Sigmoid colon (tissue), 7 donors: ENCODE measurements around the gene ACOT4. TPM values are rescaled to one million over a fixed set of nuclear protein-coding genes. Genes with fewer than 3 reads are reported as not detected.

Experiments
- DNase-seq: peaks from one replicate; pipeline ENCODE4 v3.0.0-alpha.2; 2019
- H3K27ac ChIP-seq, 4 donors: fragments of 200-600 bp; sonication (generic); one replicate each; pipeline ENCODE4 v1.5.1; 2016 to 2019; ENCODE audit warnings: mild to moderate bottlenecking in 1 of 4
- H3K27me3 ChIP-seq, 3 donors: fragments of 200-600 bp; sonication (generic); one replicate each; pipeline ENCODE4 v1.5.1; 2019; ENCODE audit warnings: mild to moderate bottlenecking in 1 of 3
- H3K36me3 ChIP-seq, 4 donors: fragments of 200-600 bp; sonication (generic); one replicate each; pipeline ENCODE4 v1.5.1; 2016 to 2019
- H3K4me1 ChIP-seq, 4 donors: fragments of 200-600 bp; sonication (generic); one replicate each; pipeline ENCODE4 v1.5.1; 2017 to 2019
- H3K4me3 ChIP-seq, 4 donors: fragments of 200-600 bp; sonication (generic); one replicate each; pipeline ENCODE4 v1.5.1; 2017 to 2019; ENCODE audit warnings: mild to moderate bottlenecking in 2 of 4, moderate library complexity in 1 of 4
- H3K9me3 ChIP-seq, 4 donors: fragments of 200-600 bp in 3 of 4; sonication (generic) in 3 of 4; one replicate each; pipeline versions ENCODE4 v1.5.1 to v1.6.1; 2013 to 2019
- CTCF ChIP-seq, 4 experiments: fragments of 450-650 bp in 3 of 4; fragments of 200-600 bp in 1 of 4; IDR thresholded peaks; one replicate each; pipeline ENCODE4 v1.5.1; 2016 to 2019; ENCODE audit warnings: antibody characterized with exemption in 4 of 4, mild to moderate bottlenecking in 3 of 4, moderate library complexity in 2 of 4
- EP300 ChIP-seq, 4 donors: sonication (generic); formaldehyde crosslinking; IDR thresholded peaks; one replicate each; pipeline ENCODE4 v1.6.1; 2017; ENCODE audit warnings: antibody characterized with exemption in 4 of 4
- POLR2A ChIP-seq, 2 donors: fragments of 450-650 bp; IDR thresholded peaks; one replicate each; pipeline ENCODE4 v1.6.1; 2016; ENCODE audit warnings: antibody characterized with exemption in 2 of 2, mild to moderate bottlenecking in 2 of 2, moderate library complexity in 2 of 2
- POLR2AphosphoS5 ChIP-seq, 4 donors: sonication (generic); formaldehyde crosslinking; IDR thresholded peaks; one replicate each; pipeline ENCODE4 v1.6.1; 2017; ENCODE audit warnings: antibody characterized with exemption in 4 of 4
- WGBS, 2 donors: extraction: QIAGEN DNeasy Blood & Tissue Kit; methylation state at CpG; one replicate each; pipeline ENCODE4 v1.1.7; 2013; 5-methylcytosine and 5-hydroxymethylcytosine counted together
- intact Hi-C: fragments of 100-400 bp; cut with DNase I; formaldehyde crosslinking; loops from one replicate; pipeline ENCODE4 v1.15.1; 2023
- polyA plus RNA-seq, 3 donors: library from polyadenylated mRNA; stranded (reverse); fragments of 200-250 nt; gene quantifications; one replicate each; pipeline ENCODE4 v1.2.3, GENCODE V29; 2013
- total RNA-seq, 4 donors: library from RNA; depleted of rRNA; stranded (reverse); fragments of >200 nt; gene quantifications; one replicate each; pipeline ENCODE4 v1.1.0, GENCODE V29; 2016
- donor health status: healthy with polysubstance abuse.
- donor health status: Bipolar disorder and iron deficiency.
- donor health status: healthy.

Gene ACOT4
- total and polyA plus RNA-seq, 7 donors, result 0.33 to 3.7 (median 2.2) TPM

GRCh38 chr14:73613046-73613383, 21.3 kb downstream of the ACOT4 start:
- H3K9me3 ChIP-seq, result no peaks in the 10 kb centered on the region
- no peaks in the 10 kb centered on the region for H3K27me3 ChIP-seq
- TF ChIP-seq CTCF (IDR thresholded peaks at IDR 0.05) (no peak), POLR2A (IDR thresholded peaks at IDR 0.05) (no peak), POLR2AphosphoS5 (IDR thresholded peaks at IDR 0.05) (no peak), EP300 (IDR thresholded peaks at IDR 0.05) (no peak)
- peak overlapping the region; percentile 83 to 88 (median 86) for H3K27ac ChIP-seq
- H3K4me1 ChIP-seq, result peaks cover 0 to 11% (median 3%) of the 10 kb centered on the region in 4 donors
- intact Hi-C loops, result no loop called here
- H3K4me3 ChIP-seq, result peak overlapping the region; percentile 48 to 69 (median 68)
- H3K36me3 ChIP-seq, result no peaks in the 10 kb centered on the region
- no peak for DNase-seq
- WGBS, 2 donors, result 2 to 5% methylated on average over 13 of the region's 13 CpGs

GRCh38 chr14:73613419-73613963, 21.8 kb downstream of the ACOT4 start:
- peak overlapping the region; percentile 83 to 88 (median 86) for H3K27ac ChIP-seq
- no peaks in the 10 kb centered on the region for H3K27me3 ChIP-seq
- DNase-seq, result no peak
- H3K36me3 ChIP-seq, result no peaks in the 10 kb centered on the region
- TF ChIP-seq POLR2AphosphoS5 (IDR thresholded peaks at IDR 0.05) (no peak), EP300 (IDR thresholded peaks at IDR 0.05) (no peak), CTCF (IDR thresholded peaks at IDR 0.05) (no peak)
- peaks cover 0 to 11% (median 3%) of the 10 kb centered on the region in 4 donors for H3K4me1 ChIP-seq
- WGBS, 2 donors, result 68 to 81% methylated on average over 3 of the region's 3 CpGs
- intact Hi-C loops, result no loop called here
- H3K9me3 ChIP-seq, result no peaks in the 10 kb centered on the region
- H3K4me3 ChIP-seq, result peak overlapping the region in 1 of 4 donors; percentile 68

GRCh38 chr14:73616831-73617230, 25.2 kb downstream of the ACOT4 start:
- H3K9me3 ChIP-seq, result no peaks in the 10 kb centered on the region
- H3K36me3 ChIP-seq, result no peaks in the 10 kb centered on the region
- 85 to 88% methylated on average over 4 of the region's 4 CpGs for WGBS, 2 donors
- TF ChIP-seq EP300 (IDR thresholded peaks at IDR 0.05) (no peak), CTCF (IDR thresholded peaks at IDR 0.05) (no peak), POLR2A (IDR thresholded peaks at IDR 0.05) (no peak), POLR2AphosphoS5 (IDR thresholded peaks at IDR 0.05) (no peak)
- no peaks in the 10 kb centered on the region for H3K27me3 ChIP-seq
- no peak for DNase-seq
- H3K4me1 ChIP-seq, result peaks cover 0 to 10% (median 3%) of the 10 kb centered on the region in 4 donors
- H3K4me3 ChIP-seq, result no peak overlapping the region
- intact Hi-C loops, result no loop called here
- H3K27ac ChIP-seq, result no peak overlapping the region

- Histone ChIP-seq H3K36me3 (no peaks in the 10 kb centered on the region), H3K9me3 (no peaks in the 10 kb centered on the region), H3K27me3 (no peaks in the 10 kb centered on the region), H3K27ac (no peak overlapping the region), H3K4me3 (no peak overlapping the region), H3K4me1 (no peaks in the 10 kb centered on the region)
- intact Hi-C loops, result no loop called here
- DNase-seq, result no peak
- TF ChIP-seq CTCF (IDR thresholded peaks at IDR 0.05), result no peak
- TF ChIP-seq POLR2AphosphoS5 (IDR thresholded peaks at IDR 0.05), result no peak
- 48 to 83% methylated on average over 1 of the region's 1 CpG for WGBS, 2 donors
Measured at GRCh38 chr14:73619524-73619923, 27.9 kb downstream of the ACOT4 start.

GRCh38 chr14:73620268-73620667, 28.6 kb downstream of the ACOT4 start:
- WGBS, 2 donors, result 90% methylated on average over 10 of the region's 10 CpGs
- no peak for DNase-seq
- intact Hi-C loops, result no loop called here
- TF ChIP-seq CTCF (IDR thresholded peaks at IDR 0.05), result no peak
- TF ChIP-seq POLR2A (IDR thresholded peaks at IDR 0.05), result no peak
- no peak for TF ChIP-seq POLR2AphosphoS5 (IDR thresholded peaks at IDR 0.05)
- no peak for TF ChIP-seq EP300 (IDR thresholded peaks at IDR 0.05)
- Histone ChIP-seq H3K27me3 (no peaks in the 10 kb centered on the region), H3K4me3 (no peak overlapping the region), H3K36me3 (no peaks in the 10 kb centered on the region), H3K27ac (no peak overlapping the region), H3K4me1 (no peaks in the 10 kb centered on the region), H3K9me3 (no peaks in the 10 kb centered on the region)
